GM12878 (cell line): ENCODE data around the gene SH2D7.

Experiments used
- BRCA1 ChIP-seq: IDR thresholded peaks from 2 replicates; pipeline ENCODE4 v1.6.1; 2011; ENCODE audit warnings: low read depth, low read length, improper control_type of control experiment
- CBFB ChIP-seq: IDR thresholded peaks from 2 replicates; pipeline ENCODE4 v1.6.1; 2016; ENCODE audit warnings: antibody characterized with exemption, low read depth
- CEBPB ChIP-seq, 2 experiments: fragments of 150-350 bp in 1 of 2; IDR thresholded peaks; 2 replicates each; pipeline ENCODE4 v1.6.1; 2012 to 2014; ENCODE audit warnings: low read depth in 2 of 2, low read length in 2 of 2, borderline replicate concordance in 1 of 2, inconsistent platforms in 1 of 2
- HDAC6 ChIP-seq: fragments of 200-600 bp; sonication (generic); IDR thresholded peaks from one replicate; pipeline ENCODE4 v1.8.0; 2017; ENCODE audit warnings: antibody characterized with exemption; ENCODE audit not compliant: unreplicated experiment
- POLR2A ChIP-seq: IDR thresholded peaks from 2 replicates; pipeline ENCODE4 v1.6.1; 2011; ENCODE audit warnings: low read depth, mild to moderate bottlenecking, low read length
- RCOR1 ChIP-seq: conservative IDR thresholded peaks from 2 replicates; pipeline ENCODE4 v1.6.1; 2012; ENCODE audit warnings: low read depth, low read length, improper control_type of control experiment
- TAF1 ChIP-seq: IDR thresholded peaks from 2 replicates; pipeline ENCODE4 v1.6.1; 2011; ENCODE audit warnings: mild to moderate bottlenecking, low read depth, low read length, borderline replicate concordance
- TCF12 ChIP-seq: IDR thresholded peaks from 2 replicates; pipeline ENCODE4 v1.6.1; 2011; ENCODE audit warnings: low read depth, mild to moderate bottlenecking, low read length
- YBX1 ChIP-seq: fragments of 450-650 bp; IDR thresholded peaks from 2 replicates; pipeline ENCODE4 v1.6.1; 2016; ENCODE audit warnings: antibody characterized with exemption
- TF ChIP-seq, protein P1 (sequence below), 3 experiments: IDR thresholded peaks in 2 of 3; conservative IDR thresholded peaks in 1 of 3; 2 replicates each; pipeline ENCODE4 v1.5.1; 2011; ENCODE audit warnings: low read depth in 3 of 3, low read length in 3 of 3, mild to moderate bottlenecking in 3 of 3, control low read depth in 2 of 3, moderate library complexity in 2 of 3, inconsistent platforms in 1 of 3, mixed read lengths in 1 of 3; ENCODE audit not compliant: control insufficient read depth in 2 of 3, insufficient read depth in 1 of 3; ENCODE audit errors: extremely low read depth in 1 of 3
- TF ChIP-seq, protein P2 (sequence below): fragments of 450-650 bp; IDR thresholded peaks from 2 replicates; pipeline ENCODE4 v1.6.1; 2014; ENCODE audit warnings: mild to moderate bottlenecking
- TF ChIP-seq, protein P3 (sequence below): fragments of 150-350 bp; IDR thresholded peaks from 2 replicates; pipeline ENCODE4 v1.6.1; 2016; ENCODE audit warnings: low read depth, low read length

DNA sequence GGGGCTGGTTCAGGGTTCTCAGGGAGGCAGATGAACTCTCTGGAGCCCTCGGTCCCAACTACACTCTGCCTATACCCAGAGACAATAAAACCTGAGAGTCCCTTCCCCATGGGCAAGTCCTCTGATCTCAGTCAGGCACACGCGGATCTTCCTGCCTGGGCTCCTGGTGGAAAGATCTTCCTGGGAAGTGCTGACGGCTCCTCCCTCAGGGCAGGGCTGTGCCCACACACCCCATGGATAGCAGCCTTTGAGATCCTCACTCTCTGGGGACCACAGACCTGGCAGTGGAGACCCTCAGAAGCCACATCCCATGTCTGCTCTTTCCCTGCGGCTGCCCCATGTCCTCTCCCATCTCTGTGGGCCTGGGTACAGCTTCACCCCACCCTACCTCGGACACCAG lies 10.4 kb downstream of the SH2D7 start:
- TF ChIP-seq CBFB (no peak), BRCA1 (no peak), POLR2A (no peak), TCF12 (no peak), CEBPB (IDR thresholded peaks at IDR 0.05; ENCODE audit: borderline replicate concordance in 1 of 2, low read depth in 2 of 2, low read length in 2 of 2) (no peak), RCOR1 (no peak), YBX1 (no peak), HDAC6 (no peak), TAF1 (no peak)
- TF ChIP-seq, protein P1, sequence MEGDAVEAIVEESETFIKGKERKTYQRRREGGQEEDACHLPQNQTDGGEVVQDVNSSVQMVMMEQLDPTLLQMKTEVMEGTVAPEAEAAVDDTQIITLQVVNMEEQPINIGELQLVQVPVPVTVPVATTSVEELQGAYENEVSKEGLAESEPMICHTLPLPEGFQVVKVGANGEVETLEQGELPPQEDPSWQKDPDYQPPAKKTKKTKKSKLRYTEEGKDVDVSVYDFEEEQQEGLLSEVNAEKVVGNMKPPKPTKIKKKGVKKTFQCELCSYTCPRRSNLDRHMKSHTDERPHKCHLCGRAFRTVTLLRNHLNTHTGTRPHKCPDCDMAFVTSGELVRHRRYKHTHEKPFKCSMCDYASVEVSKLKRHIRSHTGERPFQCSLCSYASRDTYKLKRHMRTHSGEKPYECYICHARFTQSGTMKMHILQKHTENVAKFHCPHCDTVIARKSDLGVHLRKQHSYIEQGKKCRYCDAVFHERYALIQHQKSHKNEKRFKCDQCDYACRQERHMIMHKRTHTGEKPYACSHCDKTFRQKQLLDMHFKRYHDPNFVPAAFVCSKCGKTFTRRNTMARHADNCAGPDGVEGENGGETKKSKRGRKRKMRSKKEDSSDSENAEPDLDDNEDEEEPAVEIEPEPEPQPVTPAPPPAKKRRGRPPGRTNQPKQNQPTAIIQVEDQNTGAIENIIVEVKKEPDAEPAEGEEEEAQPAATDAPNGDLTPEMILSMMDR (IDR thresholded peaks at IDR 0.05 in 2 of 3, conservative IDR thresholded peaks at IDR 0.05 in 1 of 3; ENCODE audit: control insufficient read depth in 2 of 3, extremely low read depth in 1 of 3, insufficient read depth in 1 of 3, low read depth in 3 of 3, low read length in 3 of 3) = no peak
- TF ChIP-seq, protein P2, sequence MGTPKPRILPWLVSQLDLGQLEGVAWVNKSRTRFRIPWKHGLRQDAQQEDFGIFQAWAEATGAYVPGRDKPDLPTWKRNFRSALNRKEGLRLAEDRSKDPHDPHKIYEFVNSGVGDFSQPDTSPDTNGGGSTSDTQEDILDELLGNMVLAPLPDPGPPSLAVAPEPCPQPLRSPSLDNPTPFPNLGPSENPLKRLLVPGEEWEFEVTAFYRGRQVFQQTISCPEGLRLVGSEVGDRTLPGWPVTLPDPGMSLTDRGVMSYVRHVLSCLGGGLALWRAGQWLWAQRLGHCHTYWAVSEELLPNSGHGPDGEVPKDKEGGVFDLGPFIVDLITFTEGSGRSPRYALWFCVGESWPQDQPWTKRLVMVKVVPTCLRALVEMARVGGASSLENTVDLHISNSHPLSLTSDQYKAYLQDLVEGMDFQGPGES = no peak
- TF ChIP-seq, protein P3, sequence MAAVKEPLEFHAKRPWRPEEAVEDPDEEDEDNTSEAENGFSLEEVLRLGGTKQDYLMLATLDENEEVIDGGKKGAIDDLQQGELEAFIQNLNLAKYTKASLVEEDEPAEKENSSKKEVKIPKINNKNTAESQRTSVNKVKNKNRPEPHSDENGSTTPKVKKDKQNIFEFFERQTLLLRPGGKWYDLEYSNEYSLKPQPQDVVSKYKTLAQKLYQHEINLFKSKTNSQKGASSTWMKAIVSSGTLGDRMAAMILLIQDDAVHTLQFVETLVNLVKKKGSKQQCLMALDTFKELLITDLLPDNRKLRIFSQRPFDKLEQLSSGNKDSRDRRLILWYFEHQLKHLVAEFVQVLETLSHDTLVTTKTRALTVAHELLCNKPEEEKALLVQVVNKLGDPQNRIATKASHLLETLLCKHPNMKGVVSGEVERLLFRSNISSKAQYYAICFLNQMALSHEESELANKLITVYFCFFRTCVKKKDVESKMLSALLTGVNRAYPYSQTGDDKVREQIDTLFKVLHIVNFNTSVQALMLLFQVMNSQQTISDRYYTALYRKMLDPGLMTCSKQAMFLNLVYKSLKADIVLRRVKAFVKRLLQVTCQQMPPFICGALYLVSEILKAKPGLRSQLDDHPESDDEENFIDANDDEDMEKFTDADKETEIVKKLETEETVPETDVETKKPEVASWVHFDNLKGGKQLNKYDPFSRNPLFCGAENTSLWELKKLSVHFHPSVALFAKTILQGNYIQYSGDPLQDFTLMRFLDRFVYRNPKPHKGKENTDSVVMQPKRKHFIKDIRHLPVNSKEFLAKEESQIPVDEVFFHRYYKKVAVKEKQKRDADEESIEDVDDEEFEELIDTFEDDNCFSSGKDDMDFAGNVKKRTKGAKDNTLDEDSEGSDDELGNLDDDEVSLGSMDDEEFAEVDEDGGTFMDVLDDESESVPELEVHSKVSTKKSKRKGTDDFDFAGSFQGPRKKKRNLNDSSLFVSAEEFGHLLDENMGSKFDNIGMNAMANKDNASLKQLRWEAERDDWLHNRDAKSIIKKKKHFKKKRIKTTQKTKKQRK = no peak
